HEK293T (cell line): ENCODE results near the gene MPEG1.

Experiments used
- ARNT ChIP-seq: fragments of 450-650 bp; IDR thresholded peaks from 2 replicates; pipeline ENCODE4 v1.6.1; 2017; ENCODE audit warnings: mild to moderate bottlenecking
- FOXA1 ChIP-seq: fragments of 450-650 bp; IDR thresholded peaks from 2 replicates; pipeline ENCODE4 v1.6.1; 2016; ENCODE audit warnings: mild to moderate bottlenecking
- FOXM1 ChIP-seq: fragments of 450-650 bp; IDR thresholded peaks from 2 replicates; pipeline ENCODE4 v1.6.1; 2017; ENCODE audit warnings: mild to moderate bottlenecking, borderline replicate concordance
- NFRKB ChIP-seq: fragments of 450-650 bp; IDR thresholded peaks from 2 replicates; pipeline ENCODE4 v1.6.1; 2016; ENCODE audit warnings: mild to moderate bottlenecking, moderate library complexity

DNA sequence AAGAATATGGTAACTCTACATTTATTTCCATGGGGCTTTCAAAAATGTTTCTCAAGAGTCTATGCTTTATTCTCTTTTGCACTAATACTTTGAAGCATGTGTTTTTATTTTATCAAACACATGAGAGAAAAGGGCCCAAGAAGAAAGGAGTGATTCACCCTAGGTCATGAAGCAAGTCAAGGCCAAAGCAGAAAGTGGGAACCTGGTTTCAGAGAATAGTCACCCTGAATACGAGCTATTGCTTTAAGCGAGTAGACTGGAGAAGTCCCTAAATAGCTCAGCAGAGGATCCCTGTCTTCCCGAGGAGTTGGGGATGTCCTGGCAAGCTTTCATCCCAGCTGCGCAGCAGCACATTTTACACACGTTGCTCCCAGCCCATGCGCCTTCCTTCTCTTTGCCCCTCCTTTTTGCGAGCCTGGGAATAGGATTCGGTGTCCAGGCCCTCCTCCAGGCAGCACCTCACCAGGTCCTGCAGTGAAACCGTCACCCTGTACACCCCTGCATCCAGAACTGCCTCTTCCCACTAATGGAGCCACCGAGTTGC, 19.1 kb downstream of the MPEG1 start:
- TF ChIP-seq ARNT: no peak
- TF ChIP-seq NFRKB: no peak
- TF ChIP-seq FOXM1: no peak
- no peak for TF ChIP-seq FOXA1
